Activated naive CD8-positive, alpha-beta T cell treated with anti-CD3 and anti-CD28 coated beads, Interleukin-2, amount 50 U/mL, for 16 hours (primary cell): ENCODE data around the gene DCTN3.

ENCODE experiments used
- DNase-seq: peaks from one replicate; pipeline ENCODE4 v3.0.0-alpha.2; 2020; ENCODE audit warnings: low read depth, low spot score

Gene DCTN3

GRCh38 chr9:34620061-34620994 lies at the start of gene DCTN3:
DCTN3 (minus strand) TSS chr9:34620495; CDS start chr9:34620464, 31 bp downstream.
- DNase-seq = peak; percentile 82

GRCh38 chr9:34665381-34666250 lies 45.3 kb upstream of the DCTN3 start:
- peak; percentile 61 for DNase-seq

- DNase-seq = no peak
Measured at GRCh38 chr9:34665067-34665380, 44.7 kb upstream of the DCTN3 start.

- no peak for DNase-seq
Measured at GRCh38 chr9:34664281-34665066, 44.2 kb upstream of the DCTN3 start.

- DNase-seq = no peak
Measured at GRCh38 chr9:34663303-34663605, 43.0 kb upstream of the DCTN3 start.

GRCh38 chr9:34662526-34663302 lies 42.4 kb upstream of the DCTN3 start, which contains the start of gene CCL27:
CCL27 (minus strand) TSS chr9:34662657; CDS start chr9:34662633, 24 bp downstream.
- DNase-seq = no peak

- DNase-seq = no peak
Measured at GRCh38 chr9:34659592-34660253, 39.4 kb upstream of the DCTN3 start.

GRCh38 chr9:34658461-34658860 lies 38.2 kb upstream of the DCTN3 start:
- no peak for DNase-seq

GRCh38 chr9:34656992-34657391 lies 36.7 kb upstream of the DCTN3 start:
- DNase-seq = no peak

GRCh38 chr9:34655394-34655793 lies 35.1 kb upstream of the DCTN3 start:
- DNase-seq = no peak

GRCh38 chr9:34654323-34655051 lies 34.2 kb upstream of the DCTN3 start:
- DNase-seq = no peak

GRCh38 chr9:34653151-34654072 lies 33.1 kb upstream of the DCTN3 start:
- no peak for DNase-seq

GRCh38 chr9:34652602-34653000 lies 32.3 kb upstream of the DCTN3 start:
- no peak for DNase-seq

- no peak for DNase-seq
Measured at GRCh38 chr9:34651876-34652601, 31.7 kb upstream of the DCTN3 start, which contains the start of gene IL11RA. IL11RA (plus strand) TSS chr9:34652185; CDS start chr9:34655218, 3,033 bp downstream.

GRCh38 chr9:34651321-34651720 lies 31.0 kb upstream of the DCTN3 start:
- no peak for DNase-seq

GRCh38 chr9:34650816-34651215 lies 30.5 kb upstream of the DCTN3 start:
- no peak for DNase-seq

GRCh38 chr9:34648673-34649072 lies 28.4 kb upstream of the DCTN3 start:
- no peak for DNase-seq

GRCh38 chr9:34647651-34648050 lies 27.4 kb upstream of the DCTN3 start:
- DNase-seq = no peak
